ENCODE data around the gene TBL1XR1.

Gene TBL1XR1

DNA sequence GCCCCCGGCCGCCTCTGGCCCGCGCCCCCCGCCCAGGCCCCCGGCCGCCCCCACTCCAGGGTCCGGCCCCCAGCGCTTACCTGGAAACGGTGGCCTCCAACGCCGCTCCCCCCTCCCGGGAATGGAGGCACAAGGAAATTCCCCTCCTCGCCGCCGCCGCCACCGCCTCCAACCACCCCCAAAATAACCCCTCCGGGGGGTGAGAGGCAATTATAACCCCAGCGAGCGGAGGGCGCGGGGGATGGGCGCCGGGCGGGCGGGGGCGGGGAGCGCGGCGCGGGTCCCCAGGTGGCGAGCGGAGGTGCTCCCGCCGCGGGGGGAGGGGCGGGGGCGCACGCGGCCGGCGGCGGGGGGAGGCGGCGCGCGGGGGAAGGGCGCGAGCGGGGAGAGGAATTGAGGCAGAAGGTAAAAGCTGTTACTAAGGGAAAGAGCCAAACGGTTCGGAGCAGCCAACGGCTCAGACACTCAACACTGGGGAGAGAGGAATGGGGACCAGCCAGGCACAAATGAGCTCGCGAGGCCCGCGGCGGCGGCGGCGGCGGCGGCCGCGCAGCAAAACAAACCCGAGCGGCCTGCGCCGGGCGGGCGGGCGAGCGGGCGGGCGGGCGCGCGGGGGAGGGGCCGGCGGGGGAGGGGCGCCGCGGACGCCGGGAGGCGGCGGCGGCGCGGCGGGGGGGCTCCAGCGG lies at the start of gene TBL1XR1:
Gene TBL1XR1, minus strand, starts transcription at position 442 of the 686 bp plus-strand sequence. CDS start 132,505 bp downstream, outside the sequence.
- peak; percentile 92 to 93 for DNase-seq
- no peak for TF ChIP-seq POLR2A (IDR thresholded peaks at IDR 0.05; ENCODE audit: low read length)
- TF ChIP-seq GATA1 (IDR thresholded peaks at IDR 0.05; ENCODE audit: low read depth, low read length) = no peak

DNA sequence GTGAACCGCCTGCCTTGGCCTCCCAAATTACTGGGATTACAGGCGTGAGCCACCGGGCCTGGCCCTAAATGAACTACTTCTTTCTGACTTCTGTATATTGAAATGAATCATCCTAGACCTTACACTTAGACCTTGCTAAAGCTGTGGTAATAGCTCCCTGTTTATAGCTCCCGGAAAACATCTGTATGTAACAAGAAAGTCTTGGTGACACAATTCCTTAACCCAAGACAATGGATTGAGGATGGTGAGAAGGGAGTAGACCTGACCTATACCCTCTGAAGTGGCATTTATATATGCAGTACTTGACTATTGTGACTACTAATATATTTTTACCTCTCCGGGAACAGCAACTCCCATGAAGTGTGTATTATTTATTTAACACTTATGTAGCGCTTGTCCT lies 48.0 kb upstream of the TBL1XR1 start:
- DNase-seq = no peak

GRCh38 chr3:177244606-177245005 lies 47.3 kb upstream of the TBL1XR1 start:
- TF ChIP-seq POLR2A (IDR thresholded peaks at IDR 0.05; ENCODE audit: low read length) = no peak
- no peak for TF ChIP-seq GATA1 (IDR thresholded peaks at IDR 0.05; ENCODE audit: low read depth, low read length)
- no peak for DNase-seq

More for the DNA sequence above, 48.0 kb upstream of the TBL1XR1 start:
- TF ChIP-seq GATA1 (IDR thresholded peaks at IDR 0.05; ENCODE audit: low read depth, low read length) (no peak), POLR2A (IDR thresholded peaks at IDR 0.05; ENCODE audit: low read length) (no peak)

DNA sequence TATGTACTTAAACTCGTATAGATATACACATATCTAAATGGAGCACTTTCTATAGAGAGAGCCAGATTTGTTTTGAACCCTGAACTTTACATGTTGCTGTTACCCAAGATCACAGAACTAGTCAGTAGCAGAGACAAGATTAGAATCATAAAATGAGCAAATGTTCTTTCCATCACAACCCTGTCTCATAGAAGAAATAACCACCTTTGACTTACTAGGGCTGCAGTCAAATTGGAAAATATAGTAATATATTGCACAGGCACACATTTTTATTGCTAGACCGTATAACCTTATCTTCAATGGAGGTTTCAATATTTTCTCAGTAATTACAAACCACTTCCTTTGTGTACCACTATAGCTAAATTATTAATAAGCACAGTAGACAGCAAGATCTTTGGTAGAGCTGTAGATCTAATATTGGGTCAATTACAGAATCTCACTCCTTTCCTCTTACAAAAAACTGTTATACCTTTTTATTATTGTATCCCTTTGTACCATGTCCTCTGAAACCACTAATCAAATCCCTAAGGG lies 41.5 kb upstream of the TBL1XR1 start:
- TF ChIP-seq POLR2A (IDR thresholded peaks at IDR 0.05; ENCODE audit: low read length) = no peak
- no peak for TF ChIP-seq GATA1 (IDR thresholded peaks at IDR 0.05; ENCODE audit: low read depth, low read length)

GRCh38 chr3:177237206-177237605 lies 39.9 kb upstream of the TBL1XR1 start:
- TF ChIP-seq GATA1 (IDR thresholded peaks at IDR 0.05; ENCODE audit: low read depth, low read length) = no peak
- TF ChIP-seq POLR2A (IDR thresholded peaks at IDR 0.05; ENCODE audit: low read length) = no peak
- DNase-seq = no peak

More for the DNA sequence above, 41.5 kb upstream of the TBL1XR1 start:
- DNase-seq = no peak

DNA sequence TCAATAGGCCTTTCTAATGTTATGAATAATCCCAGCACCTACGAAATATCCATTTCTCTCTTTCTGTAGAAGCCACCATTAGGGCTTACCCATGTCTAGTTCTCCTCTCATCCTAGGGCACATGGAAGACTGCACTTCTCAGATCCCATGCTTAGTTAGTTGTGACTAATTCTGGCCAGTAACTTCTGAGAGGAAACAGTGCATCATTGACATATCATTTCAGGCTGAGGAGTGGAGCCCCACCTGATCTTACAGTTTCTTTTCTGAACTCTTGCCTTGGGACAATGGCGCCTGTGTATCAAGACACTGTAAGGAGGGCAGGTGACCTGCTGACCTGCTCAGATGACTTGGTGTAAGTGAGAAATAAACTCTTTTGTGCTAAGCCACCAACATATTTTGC lies 39.4 kb upstream of the TBL1XR1 start:
- DNase-seq = no peak

DNA sequence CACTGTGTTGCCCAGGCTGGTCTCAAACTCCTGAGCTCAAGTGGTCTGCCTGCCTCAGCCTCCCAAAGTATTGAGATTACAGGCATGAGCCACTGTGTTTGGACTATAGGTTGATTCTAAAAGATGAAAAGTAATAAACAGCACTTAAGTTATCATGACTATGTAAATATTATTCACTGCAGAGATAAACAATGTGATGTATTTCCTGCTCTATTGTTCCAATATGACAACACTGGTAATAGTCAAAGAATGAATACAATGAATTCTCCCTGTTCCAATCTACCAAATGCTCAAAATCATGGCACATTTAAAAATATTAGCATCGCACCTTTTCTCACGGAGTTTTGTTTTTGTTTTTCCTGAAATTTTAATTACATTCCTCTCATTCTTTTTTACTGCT lies 36.8 kb upstream of the TBL1XR1 start:
- no peak for TF ChIP-seq POLR2A (IDR thresholded peaks at IDR 0.05; ENCODE audit: low read length)
- TF ChIP-seq GATA1 (IDR thresholded peaks at IDR 0.05; ENCODE audit: low read depth, low read length) = no peak

More for the DNA sequence above, 39.4 kb upstream of the TBL1XR1 start:
- TF ChIP-seq GATA1 (IDR thresholded peaks at IDR 0.05; ENCODE audit: low read depth, low read length) (no peak), POLR2A (IDR thresholded peaks at IDR 0.05; ENCODE audit: low read length) (no peak)

DNA sequence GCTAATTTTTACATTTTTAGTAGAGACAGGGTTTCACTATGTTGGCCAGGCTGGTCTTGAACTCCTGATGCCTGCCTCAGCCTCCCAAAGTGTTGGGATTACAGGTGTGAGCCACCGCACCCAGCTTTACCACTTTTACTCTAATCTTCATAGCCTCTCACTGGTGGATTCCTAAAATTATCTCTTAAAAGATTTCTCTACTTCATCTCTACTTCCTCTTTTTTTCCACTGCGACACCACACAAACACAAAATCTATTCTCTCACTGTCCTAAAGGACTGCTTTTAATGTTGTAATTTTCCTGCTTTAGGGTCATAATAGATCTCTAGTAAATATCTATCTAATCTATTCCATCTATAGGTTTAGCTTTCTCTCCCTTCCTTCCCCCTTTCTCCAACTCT lies 34.0 kb upstream of the TBL1XR1 start:
- TF ChIP-seq POLR2A (IDR thresholded peaks at IDR 0.05; ENCODE audit: low read length) (no peak), GATA1 (IDR thresholded peaks at IDR 0.05; ENCODE audit: low read depth, low read length) (no peak)

More for the DNA sequence above, 36.8 kb upstream of the TBL1XR1 start:
- no peak for DNase-seq

GRCh38 chr3:177230641-177231040 lies 33.4 kb upstream of the TBL1XR1 start:
- no peak for DNase-seq
- no peak for TF ChIP-seq GATA1 (IDR thresholded peaks at IDR 0.05; ENCODE audit: low read depth, low read length)
- no peak for TF ChIP-seq POLR2A (IDR thresholded peaks at IDR 0.05; ENCODE audit: low read length)

More for the DNA sequence above, 34.0 kb upstream of the TBL1XR1 start:
- no peak for DNase-seq

- TF ChIP-seq GATA1 (IDR thresholded peaks at IDR 0.05; ENCODE audit: low read depth, low read length) (no peak), POLR2A (IDR thresholded peaks at IDR 0.05; ENCODE audit: low read length) (no peak)
- DNase-seq = no peak
Measured at GRCh38 chr3:177229791-177230190, 32.5 kb upstream of the TBL1XR1 start.

DNA sequence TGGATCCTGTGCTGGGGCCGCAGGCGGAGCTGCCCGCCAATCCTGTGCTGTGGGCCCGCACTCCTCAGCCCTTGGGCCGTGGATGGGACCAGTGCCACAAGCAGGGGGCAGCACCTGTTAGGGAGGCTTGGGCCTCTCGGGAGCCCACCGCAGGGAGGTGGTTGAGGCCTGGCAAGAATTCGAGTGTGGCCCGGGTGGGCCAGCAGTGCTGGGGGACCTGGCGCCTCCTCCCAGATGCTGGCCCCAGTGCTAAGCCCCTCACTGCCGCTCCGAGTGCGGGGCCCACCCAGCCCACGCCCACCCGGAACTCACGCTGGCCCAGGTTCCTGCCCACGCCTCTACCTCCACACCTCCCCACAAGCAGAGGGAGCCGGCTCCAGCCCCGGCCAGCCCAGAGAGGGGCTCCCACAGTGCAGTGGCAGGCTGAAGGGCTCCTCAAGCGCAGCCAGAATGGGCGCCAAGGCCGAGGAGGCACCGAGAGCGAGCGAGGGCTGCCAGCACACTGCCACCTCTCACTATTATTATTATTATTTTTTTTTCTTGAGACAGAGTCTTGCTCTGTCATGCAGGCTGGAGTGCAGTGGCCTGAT lies 31.4 kb upstream of the TBL1XR1 start:
- no peak for TF ChIP-seq GATA1 (IDR thresholded peaks at IDR 0.05; ENCODE audit: low read depth, low read length)
- no peak for TF ChIP-seq POLR2A (IDR thresholded peaks at IDR 0.05; ENCODE audit: low read length)

DNA sequence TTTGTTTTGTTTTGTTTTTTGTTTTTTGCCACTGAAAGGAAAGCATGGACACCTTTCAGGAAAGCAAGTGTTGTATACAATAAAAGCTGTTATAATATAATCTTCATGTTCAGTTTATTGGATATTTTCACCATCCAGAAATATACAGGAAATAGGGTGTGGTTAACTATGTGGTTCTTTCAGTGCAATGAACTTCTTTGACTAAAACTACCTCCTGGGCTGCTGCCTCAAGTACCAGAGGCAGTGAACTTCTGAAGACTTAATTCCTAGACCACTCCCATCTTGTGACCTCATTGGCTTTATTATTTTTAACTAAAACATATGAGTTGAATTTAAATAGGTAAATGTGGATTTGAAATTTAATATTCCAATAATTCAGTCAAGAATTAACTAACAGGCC lies 27.1 kb upstream of the TBL1XR1 start:
- TF ChIP-seq GATA1 (IDR thresholded peaks at IDR 0.05; ENCODE audit: low read depth, low read length) (no peak), POLR2A (IDR thresholded peaks at IDR 0.05; ENCODE audit: low read length) (no peak)
- DNase-seq = no peak

More for the DNA sequence above, 31.4 kb upstream of the TBL1XR1 start:
- no peak for DNase-seq

GRCh38 chr3:177221744-177222143 lies 24.5 kb upstream of the TBL1XR1 start:
- no peak for DNase-seq
- TF ChIP-seq GATA1 (IDR thresholded peaks at IDR 0.05; ENCODE audit: low read depth, low read length) = no peak
- no peak for TF ChIP-seq POLR2A (IDR thresholded peaks at IDR 0.05; ENCODE audit: low read length)

DNA sequence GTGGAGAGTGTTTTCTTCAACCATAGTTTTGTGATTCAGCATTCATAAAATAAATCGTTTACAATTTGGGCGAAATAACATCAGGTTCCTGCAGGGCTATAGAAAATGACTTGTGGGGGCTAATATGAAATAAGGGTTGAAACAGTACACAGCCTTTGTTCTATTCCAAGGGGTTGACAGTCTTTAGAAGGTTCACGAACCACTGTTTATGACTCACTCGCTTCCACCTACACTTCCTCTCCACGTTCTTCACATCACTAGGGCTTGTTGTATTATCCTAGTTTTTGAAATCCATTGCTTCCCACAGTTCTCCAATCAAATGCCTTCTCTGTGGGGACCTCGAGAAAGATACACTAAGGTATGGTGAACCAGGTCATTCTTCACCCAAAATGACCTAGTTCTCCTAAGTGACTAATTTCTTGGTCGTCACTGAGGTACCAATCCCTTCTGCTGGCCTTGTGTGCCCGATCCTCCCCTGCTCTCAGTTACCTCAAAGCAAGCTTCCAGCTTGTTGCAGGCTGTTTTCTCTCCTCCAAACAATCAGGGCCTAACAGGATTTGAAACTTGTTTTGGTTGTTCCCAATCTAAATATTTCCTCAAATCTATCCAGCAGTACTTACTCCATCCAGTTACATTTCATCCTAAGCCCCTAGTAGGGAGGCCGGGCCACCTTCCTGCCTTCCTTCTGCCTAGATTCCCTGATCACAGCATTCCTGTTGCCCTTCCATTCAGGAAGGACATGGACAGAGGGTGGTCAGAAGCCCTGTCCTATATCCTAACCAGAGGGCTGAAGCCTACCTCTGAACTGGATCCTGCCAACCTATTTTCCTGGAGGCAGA lies 23.1 kb upstream of the TBL1XR1 start:
- no peak for DNase-seq
- TF ChIP-seq GATA1 (IDR thresholded peaks at IDR 0.05; ENCODE audit: low read depth, low read length) (no peak), POLR2A (IDR thresholded peaks at IDR 0.05; ENCODE audit: low read length) (no peak)
